CD4-positive, alpha-beta T cell treated with Interleukin-4 for 1 hour (primary cell): ENCODE data around the gene OOSP4A.
"Not testable (repeated sequence)": the region's sequence is repeated elsewhere in the genome, so short reads cannot be mapped to it uniquely, and the experiment has no call there.

ENCODE experiments used
- DNase-seq, 2 donors: peaks; one replicate each; pipeline ENCODE4 v3.0.0-alpha.2; 2020 to 2022

Gene OOSP4A

GRCh38 chr11:59981106-59981770, 17.4 kb downstream of the OOSP4A start:
- no peak for DNase-seq

- DNase-seq, result not testable (repeated sequence)
These were observed 18.2 kb downstream of the OOSP4A start for GRCh38 chr11:59982037-59982436.

- DNase-seq, result no peak
These were observed 19.4 kb downstream of the OOSP4A start for GRCh38 chr11:59983212-59983611.

GRCh38 chr11:59984368-59984767, 20.5 kb downstream of the OOSP4A start:
- no peak for DNase-seq

- no peak for DNase-seq
These were observed 26.6 kb downstream of the OOSP4A start for GRCh38 chr11:59990421-59990820.

- DNase-seq, result no peak
These were observed 28.6 kb downstream of the OOSP4A start for GRCh38 chr11:59992425-59992824.

GRCh38 chr11:59997800-59998199, 34.0 kb downstream of the OOSP4A start:
- no peak for DNase-seq

GRCh38 chr11:59999691-60000090, 35.9 kb downstream of the OOSP4A start:
- DNase-seq, result no peak

- DNase-seq, result no peak
These were observed 39.9 kb downstream of the OOSP4A start for GRCh38 chr11:60003729-60004128.

GRCh38 chr11:60005360-60005759, 41.5 kb downstream of the OOSP4A start:
- DNase-seq, result no peak

GRCh38 chr11:60016881-60017280, 53.0 kb downstream of the OOSP4A start, which contains the start of gene OOSP4B:
Gene OOSP4B, plus strand, starts transcription at chr11:60017181.
- no peak for DNase-seq

- no peak for DNase-seq
These were observed 54.2 kb downstream of the OOSP4A start for GRCh38 chr11:60018058-60018457.
